Neural crest cell (in vitro differentiated cells): ENCODE measurements around the gene BSPH1. TPM values are rescaled to one million over a fixed set of nuclear protein-coding genes. Genes with fewer than 3 reads are reported as not detected.
"Not testable (repeated sequence)": the region's sequence is repeated elsewhere in the genome, so short reads cannot be mapped to it uniquely, and the experiment has no call there.

Experiments
- DNase-seq: peaks from one replicate; pipeline ENCODE4 v3.0.0; 2021; ENCODE audit warnings: low read depth, mixed read lengths, low spot score
- H3K27ac Mint-ChIP-seq: one replicate; pipeline ENCODE4 v1.8.0; 2021; ENCODE audit warnings: mild to moderate bottlenecking, mixed read lengths; ENCODE audit not compliant: unreplicated experiment
- H3K27me3 Mint-ChIP-seq: 2 replicates; pipeline ENCODE4 v1.8.0; 2021; ENCODE audit warnings: low read depth, mild to moderate bottlenecking, mixed read lengths
- H3K36me3 Mint-ChIP-seq: 2 replicates; pipeline ENCODE4 v1.8.0; 2021; ENCODE audit warnings: low read depth, mild to moderate bottlenecking, mixed read lengths
- H3K4me1 Mint-ChIP-seq: 2 replicates; pipeline ENCODE4 v1.8.0; 2021; ENCODE audit warnings: mixed read lengths
- H3K4me3 Mint-ChIP-seq: one replicate; pipeline ENCODE4 v1.8.0; 2021; ENCODE audit warnings: mild to moderate bottlenecking, mixed read lengths
- H3K9me3 Mint-ChIP-seq: 2 replicates; pipeline ENCODE4 v1.8.0; 2021; ENCODE audit warnings: mixed read lengths
- CTCF ChIP-seq: fragments of 200-600 bp; sonication (generic); conservative IDR thresholded peaks from 2 replicates; pipeline ENCODE4 v1.5.0; 2021; ENCODE audit warnings: antibody characterized with exemption, mild to moderate bottlenecking
- total RNA-seq: library from RNA; stranded (reverse); gene quantifications from 2 replicates; pipeline ENCODE4 v1.2.1, GENCODE V29; 2021

The BSPH1 gene
- total RNA-seq, 1 donor from 2014 or later, result not detected

DNA sequence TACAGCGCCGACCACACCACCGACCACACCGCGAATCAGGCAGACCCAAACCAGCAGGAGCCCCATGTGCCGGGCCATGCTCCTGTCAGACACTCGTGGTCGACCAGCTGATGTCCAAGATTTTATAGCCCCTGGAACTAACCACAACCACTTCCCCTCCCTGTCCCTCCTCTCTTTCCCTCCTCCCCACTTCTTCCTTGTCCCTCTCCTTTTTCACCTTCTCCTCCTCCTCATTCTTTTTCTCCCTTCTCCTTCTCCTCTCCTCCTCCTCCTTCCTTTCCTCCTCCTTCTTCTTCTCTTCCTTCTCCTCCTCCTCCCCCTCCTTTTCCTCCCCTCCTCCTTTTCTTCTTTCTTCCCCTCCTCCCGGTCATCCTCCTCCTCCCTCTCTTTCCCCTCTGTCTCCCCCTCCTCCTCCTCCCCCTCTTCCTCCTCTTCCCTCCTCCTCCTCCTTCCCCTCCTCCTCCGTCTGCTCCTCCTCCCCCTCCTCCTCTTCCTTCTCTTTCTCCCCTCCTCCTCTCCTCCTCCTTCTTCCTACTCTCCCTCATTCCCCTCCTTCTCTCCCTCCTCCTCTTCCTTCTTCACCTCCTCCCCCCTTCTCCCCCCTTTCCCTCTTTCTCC lies 670 bp downstream of the BSPH1 start:
- TF ChIP-seq CTCF, result no peak
- no peak overlapping the region for H3K27ac Mint-ChIP-seq
- no peak for DNase-seq
- H3K27me3 Mint-ChIP-seq, result peaks cover 39% of the 10 kb centered on the region
- H3K36me3 Mint-ChIP-seq, result no peaks in the 10 kb centered on the region
- H3K4me1 Mint-ChIP-seq, result no peaks in the 10 kb centered on the region
- H3K4me3 Mint-ChIP-seq, result no peak overlapping the region
- peaks cover 5% of the 10 kb centered on the region for H3K9me3 Mint-ChIP-seq

- Mint-ChIP-seq H3K27ac (no peak overlapping the region), H3K9me3 (peaks cover 2% of the 10 kb centered on the region), H3K36me3 (no peaks in the 10 kb centered on the region), H3K4me3 (no peak overlapping the region), H3K4me1 (peaks cover 7% of the 10 kb centered on the region), H3K27me3 (peaks cover 35% of the 10 kb centered on the region)
- DNase-seq, result no peak
- no peak for TF ChIP-seq CTCF
Observed at GRCh38 chr19:47973529-47973928, 18.4 kb downstream of the BSPH1 start.

- not testable (repeated sequence) for H3K4me1 Mint-ChIP-seq, H3K27me3 Mint-ChIP-seq, H3K36me3 Mint-ChIP-seq, H3K27ac Mint-ChIP-seq, DNase-seq, H3K4me3 Mint-ChIP-seq, H3K9me3 Mint-ChIP-seq
Observed at GRCh38 chr19:47955936-47956335, 36.0 kb downstream of the BSPH1 start.

DNA sequence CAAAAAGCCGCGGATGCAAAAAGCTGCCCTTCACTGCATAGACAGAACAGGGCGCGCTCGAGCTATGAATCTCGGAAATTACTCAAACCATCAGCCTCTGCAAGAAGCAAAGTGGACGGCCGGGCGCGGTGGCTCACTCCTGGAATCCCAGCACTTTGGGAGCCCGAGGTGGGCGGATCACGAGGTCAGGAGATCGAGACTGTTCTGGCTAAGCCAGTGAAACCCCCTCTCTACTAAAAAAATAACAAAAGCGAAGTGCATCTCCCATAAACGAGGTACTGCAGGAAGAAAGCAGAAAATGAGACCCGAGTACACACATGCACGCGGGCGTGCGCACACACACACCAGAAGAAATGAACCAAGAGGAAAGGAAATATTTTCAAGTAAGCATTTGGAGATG lies 39.8 kb downstream of the BSPH1 start:
- DNase-seq, H3K36me3 Mint-ChIP-seq, H3K4me3 Mint-ChIP-seq, H3K27ac Mint-ChIP-seq, H3K4me1 Mint-ChIP-seq, H3K9me3 Mint-ChIP-seq, H3K27me3 Mint-ChIP-seq: not testable (repeated sequence)

- peak; percentile 34 for DNase-seq
- peak; percentile 61 for TF ChIP-seq CTCF
- not testable (repeated sequence) for H3K27me3 Mint-ChIP-seq, H3K9me3 Mint-ChIP-seq, H3K4me3 Mint-ChIP-seq, H3K4me1 Mint-ChIP-seq, H3K27ac Mint-ChIP-seq, H3K36me3 Mint-ChIP-seq
Observed at GRCh38 chr19:47949852-47950521, 42.0 kb downstream of the BSPH1 start.

GRCh38 chr19:47928581-47928980 lies 63.4 kb downstream of the BSPH1 start:
- not testable (repeated sequence) for H3K27me3 Mint-ChIP-seq, DNase-seq, H3K4me1 Mint-ChIP-seq, H3K27ac Mint-ChIP-seq, H3K9me3 Mint-ChIP-seq, H3K36me3 Mint-ChIP-seq, H3K4me3 Mint-ChIP-seq

DNA sequence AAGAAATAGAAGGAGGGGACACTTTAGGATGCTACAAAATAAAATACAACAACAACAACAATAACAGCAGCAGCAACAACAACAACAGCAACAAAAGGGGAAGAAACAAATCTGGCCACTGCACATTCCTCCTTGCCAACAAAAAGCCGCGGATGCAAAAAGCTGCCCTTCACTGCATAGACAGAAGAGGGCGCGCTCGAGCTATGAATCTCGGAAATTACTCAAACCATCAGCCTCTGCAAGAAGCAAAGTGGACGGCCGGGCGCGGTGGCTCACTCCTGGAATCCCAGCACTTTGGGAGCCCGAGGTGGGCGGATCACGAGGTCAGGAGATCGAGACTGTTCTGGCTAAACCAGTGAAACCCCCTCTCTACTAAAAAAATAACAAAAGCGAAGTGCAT lies 71.9 kb downstream of the BSPH1 start:
- H3K4me1 Mint-ChIP-seq, H3K27ac Mint-ChIP-seq, DNase-seq, H3K27me3 Mint-ChIP-seq, H3K36me3 Mint-ChIP-seq, H3K9me3 Mint-ChIP-seq, H3K4me3 Mint-ChIP-seq: not testable (repeated sequence)
- peak; percentile 59 for TF ChIP-seq CTCF
